IPS DF 6.9 (cell line): ENCODE data around the gene TRAF3.
"Not testable (repeated sequence)": the region's sequence is repeated elsewhere in the genome, so short reads cannot be mapped to it uniquely, and the experiment has no call there.

Experiments used
- DNase-seq: peaks from one replicate; pipeline ENCODE4 v3.0.0-alpha.2; 2013; ENCODE audit warnings: low read depth, low spot score
- H3K27ac ChIP-seq: one replicate; pipeline ENCODE4 v1.5.1; 2013; ENCODE audit warnings: low read length, control low read depth
- H3K27me3 ChIP-seq: 2 replicates; pipeline ENCODE4 v1.6.1; 2013; ENCODE audit warnings: mild to moderate bottlenecking, low read length; ENCODE audit not compliant: control insufficient read depth, insufficient read depth
- H3K36me3 ChIP-seq: 2 replicates; pipeline ENCODE4 v1.6.1; 2013; ENCODE audit warnings: low read length; ENCODE audit not compliant: control insufficient read depth, insufficient read depth
- H3K4me1 ChIP-seq: 2 replicates; pipeline ENCODE4 v1.6.1; 2013; ENCODE audit warnings: low read length; ENCODE audit not compliant: control insufficient read depth, insufficient read depth
- H3K4me3 ChIP-seq: 2 replicates; pipeline ENCODE4 v1.5.1; 2013; ENCODE audit warnings: mild to moderate bottlenecking, low read length
- H3K9me3 ChIP-seq: 2 replicates; pipeline ENCODE4 v1.6.1; 2013; ENCODE audit warnings: low read length, inconsistent platforms; ENCODE audit not compliant: control insufficient read depth, insufficient read depth
- WGBS: extraction: QIAGEN DNeasy Blood & Tissue Kit; methylation state at CpG from one replicate; pipeline ENCODE4 v1.1.7; 2013; ENCODE audit warnings: mixed read lengths, missing lambda C conversion rate; ENCODE audit not compliant: insufficient read length, insufficient coverage; 5-methylcytosine and 5-hydroxymethylcytosine counted together

Gene TRAF3

DNA sequence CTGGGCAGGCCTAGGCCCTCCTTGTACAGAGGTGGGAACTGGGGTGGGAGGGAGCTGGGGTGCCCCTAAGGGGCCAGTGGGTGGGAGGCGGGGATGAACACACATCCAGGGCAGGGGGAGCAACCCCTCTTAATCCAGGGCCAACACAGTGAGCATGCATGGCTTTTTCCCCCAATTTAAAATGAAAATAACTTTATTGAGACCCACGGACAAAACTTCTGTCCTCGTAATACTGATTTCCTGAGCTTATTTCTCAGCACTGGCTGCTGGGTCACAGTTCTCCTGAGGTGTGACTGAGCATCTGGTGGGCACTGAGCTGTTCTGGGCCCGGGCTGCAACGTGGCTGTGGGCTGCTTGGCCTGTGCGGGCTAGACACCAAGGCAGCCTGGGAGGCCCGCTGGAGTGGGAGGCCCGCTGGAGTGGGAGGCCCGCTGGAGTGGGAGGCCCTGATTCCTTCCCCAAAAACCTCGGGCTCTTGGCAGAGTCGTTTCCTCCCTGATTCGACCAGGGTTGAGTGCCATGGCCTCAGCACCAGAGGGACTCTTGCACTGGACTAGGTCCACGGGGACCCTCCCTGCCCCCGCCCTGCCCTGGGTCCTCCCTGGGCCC is 24.9 kb upstream of the TRAF3 start:
- no peak overlapping the region for H3K27ac ChIP-seq
- no CpG with 5 or more reads among the region's 14 CpGs for WGBS

GRCh38 chr14:102754370-102755262 is 22.6 kb upstream of the TRAF3 start:
- Histone ChIP-seq H3K9me3 (no peaks in the 10 kb centered on the region), H3K4me1 (peaks cover 1% of the 10 kb centered on the region), H3K4me3 (no peak overlapping the region), H3K36me3 (no peaks in the 10 kb centered on the region), H3K27ac (no peak overlapping the region), H3K27me3 (no peaks in the 10 kb centered on the region)
- DNase-seq, result no peak
- WGBS, result no CpG with 5 or more reads among the region's 17 CpGs

More for the DNA sequence above, 24.9 kb upstream of the TRAF3 start:
- DNase-seq, result no peak
- H3K4me3 ChIP-seq, result no peak overlapping the region
- no peaks in the 10 kb centered on the region for H3K36me3 ChIP-seq
- H3K27me3 ChIP-seq, result no peaks in the 10 kb centered on the region
- peaks cover 3% of the 10 kb centered on the region for H3K4me1 ChIP-seq
- H3K9me3 ChIP-seq, result no peaks in the 10 kb centered on the region

- Histone ChIP-seq H3K9me3 (no peaks in the 10 kb centered on the region), H3K27ac (no peak overlapping the region), H3K36me3 (no peaks in the 10 kb centered on the region), H3K27me3 (no peaks in the 10 kb centered on the region), H3K4me1 (peaks cover 2% of the 10 kb centered on the region; the same call in 1 of the 2 replicates), H3K4me3 (no peak overlapping the region)
- no peak for DNase-seq
- no CpG with 5 or more reads among the region's 11 CpGs for WGBS
These were observed 19.6 kb upstream of the TRAF3 start for GRCh38 chr14:102757646-102758045.

DNA sequence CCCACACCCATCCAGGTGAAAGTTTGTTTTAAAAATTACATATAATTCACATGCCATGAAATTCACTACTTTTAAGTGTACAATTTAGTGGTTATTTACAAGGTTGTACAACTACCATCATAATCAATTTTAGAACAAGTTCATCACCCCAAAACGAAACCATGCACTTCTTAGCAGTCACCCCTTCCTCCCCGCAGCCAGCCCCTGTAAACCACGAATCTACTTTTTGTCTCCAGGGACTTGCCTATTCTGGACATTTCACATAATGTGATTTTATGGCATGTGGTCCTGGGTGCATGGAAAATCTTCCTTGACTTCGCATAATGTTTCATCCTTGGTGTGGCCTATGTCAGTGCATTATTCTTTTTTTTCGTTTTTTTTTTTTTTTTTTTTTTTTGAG is 19.2 kb upstream of the TRAF3 start:
- Histone ChIP-seq H3K27ac (no peak overlapping the region), H3K9me3 (no peaks in the 10 kb centered on the region), H3K27me3 (no peaks in the 10 kb centered on the region), H3K4me1 (peaks cover 2% of the 10 kb centered on the region; the same call in 1 of the 2 replicates), H3K4me3 (no peak overlapping the region), H3K36me3 (no peaks in the 10 kb centered on the region)
- DNase-seq, result no peak
- WGBS, result no CpG with 5 or more reads among the region's 5 CpGs

DNA sequence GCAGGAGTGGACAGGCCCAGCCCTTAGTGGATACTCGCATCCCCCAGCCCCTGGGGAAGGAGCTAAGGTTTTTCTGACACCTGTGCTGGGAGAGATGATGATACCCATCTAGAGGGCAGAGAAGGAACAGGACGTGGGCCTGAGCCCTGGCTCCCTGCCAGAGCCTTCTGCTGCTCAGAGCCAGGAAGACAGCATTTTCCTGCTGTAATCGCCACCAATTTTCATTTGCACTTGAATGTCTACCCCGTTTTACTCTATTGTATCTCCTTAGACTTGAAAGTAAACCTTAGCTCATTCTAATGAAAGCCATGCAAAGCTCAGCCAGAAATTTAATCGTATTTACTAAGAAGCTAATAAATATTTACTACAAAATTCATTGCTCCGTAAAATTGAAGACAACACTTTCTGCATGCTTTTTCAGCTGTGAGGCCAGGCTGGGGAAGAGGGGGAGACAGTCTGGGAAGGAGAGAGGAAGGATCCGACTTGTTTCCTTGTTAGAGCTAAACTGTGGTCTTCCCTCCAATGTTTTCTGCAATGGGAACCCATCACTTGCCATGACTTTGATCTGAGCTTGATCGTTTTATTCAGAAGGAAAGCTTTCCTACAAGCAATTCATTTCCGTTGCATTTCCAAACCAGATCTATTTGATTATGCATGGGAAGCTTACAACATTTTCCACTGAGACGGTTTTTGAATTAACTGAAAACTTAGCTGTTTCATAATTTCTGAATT is 17.6 kb upstream of the TRAF3 start:
- no peak for DNase-seq

DNA sequence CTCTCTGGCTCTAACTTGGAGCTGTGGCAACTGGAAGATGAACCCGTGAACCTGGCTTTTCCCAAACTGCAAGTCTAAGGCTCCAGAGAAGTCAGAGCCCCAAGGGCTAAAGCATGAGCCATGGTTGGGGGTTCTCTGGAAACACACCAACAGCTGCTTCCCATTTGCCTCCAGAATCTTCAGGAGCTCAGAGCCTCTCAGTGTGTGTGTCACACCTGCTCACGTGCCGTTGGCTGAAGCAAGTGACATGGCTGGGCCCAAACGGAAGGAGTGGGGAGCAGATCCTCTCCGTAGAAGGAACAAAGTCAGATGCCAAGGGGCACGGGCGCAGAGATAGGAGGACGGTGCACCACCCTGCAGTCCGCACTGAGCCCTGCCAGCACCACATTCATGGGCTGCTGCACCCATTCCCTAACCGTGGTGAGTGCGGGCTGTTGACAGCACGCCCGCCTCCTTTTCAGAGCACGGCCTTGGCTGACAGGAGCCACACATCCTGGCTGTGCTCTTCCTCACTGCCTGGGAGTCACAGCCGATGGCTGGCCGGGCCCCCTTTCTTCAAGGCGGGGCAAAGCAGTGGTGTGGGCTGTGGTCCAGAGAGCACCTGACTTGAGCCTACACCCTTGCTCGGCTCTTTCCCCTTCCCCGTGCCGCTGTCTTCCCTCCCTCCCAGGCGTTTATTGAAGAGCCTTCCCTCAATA is 16.6 kb upstream of the TRAF3 start:
- Histone ChIP-seq H3K4me3 (no peak overlapping the region), H3K36me3 (no peaks in the 10 kb centered on the region), H3K27ac (no peak overlapping the region), H3K4me1 (peaks cover 2% of the 10 kb centered on the region), H3K27me3 (no peaks in the 10 kb centered on the region), H3K9me3 (no peaks in the 10 kb centered on the region)
- WGBS, result no CpG with 5 or more reads among the region's 21 CpGs
- no peak for DNase-seq

More for the DNA sequence above, 17.6 kb upstream of the TRAF3 start:
- H3K4me1 ChIP-seq, result peaks cover 2% of the 10 kb centered on the region
- no peaks in the 10 kb centered on the region for H3K36me3 ChIP-seq
- H3K27me3 ChIP-seq, result no peaks in the 10 kb centered on the region
- no peak overlapping the region for H3K27ac ChIP-seq
- H3K9me3 ChIP-seq, result no peaks in the 10 kb centered on the region
- WGBS, result no CpG with 5 or more reads among the region's 10 CpGs
- no peak overlapping the region for H3K4me3 ChIP-seq

DNA sequence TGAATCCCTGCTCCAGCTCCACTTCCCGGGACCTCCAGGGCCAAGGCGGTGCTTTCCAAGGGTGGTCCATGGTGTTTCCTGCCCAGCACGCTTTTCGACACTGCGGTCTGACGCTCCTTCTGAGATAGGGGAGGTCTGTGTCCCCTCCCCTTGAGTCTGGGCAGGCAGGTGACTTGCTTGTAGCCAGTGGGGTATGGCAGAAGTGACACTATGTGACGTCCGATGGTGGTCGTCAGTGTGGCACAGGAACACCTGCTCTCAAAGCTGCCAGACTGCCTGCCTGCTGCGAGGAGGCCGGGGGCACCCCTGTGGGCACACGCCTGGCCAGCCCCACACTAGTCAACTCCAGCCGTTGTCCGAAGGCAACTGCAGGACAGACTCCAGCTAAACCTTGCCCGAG is 16.0 kb upstream of the TRAF3 start:
- no peak overlapping the region for H3K4me3 ChIP-seq
- peaks cover 2% of the 10 kb centered on the region for H3K4me1 ChIP-seq
- H3K27me3 ChIP-seq, result no peaks in the 10 kb centered on the region
- H3K9me3 ChIP-seq, result no peaks in the 10 kb centered on the region
- no CpG with 5 or more reads among the region's 15 CpGs for WGBS
- DNase-seq, result no peak
- H3K27ac ChIP-seq, result no peak overlapping the region
- no peaks in the 10 kb centered on the region for H3K36me3 ChIP-seq

DNA sequence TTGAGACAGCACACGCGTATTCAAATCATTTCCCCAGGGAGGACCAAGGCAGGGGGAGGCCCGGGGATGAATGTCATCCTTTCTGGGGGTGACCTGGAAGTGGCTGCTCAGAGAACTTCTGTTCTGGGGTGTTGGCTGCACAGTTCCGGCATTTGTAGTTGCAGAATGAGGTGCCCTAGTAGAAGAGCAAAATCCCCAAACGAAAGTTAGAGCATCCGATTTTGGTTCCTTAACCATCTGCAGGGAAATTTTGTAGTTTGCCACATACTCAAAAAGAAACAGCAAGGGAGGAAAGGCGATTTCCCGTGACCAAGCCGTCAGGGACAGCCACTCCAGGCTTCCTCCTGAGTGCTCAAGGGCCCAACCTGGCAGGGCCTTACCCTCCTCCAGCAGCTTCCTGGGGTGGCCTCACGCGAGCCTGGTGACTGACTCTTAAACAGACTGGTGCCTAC is 13.0 kb upstream of the TRAF3 start:
- no peak overlapping the region for H3K27ac ChIP-seq
- no CpG with 5 or more reads among the region's 11 CpGs for WGBS
- no peak for DNase-seq
- H3K27me3 ChIP-seq, result no peaks in the 10 kb centered on the region
- peaks cover 2% of the 10 kb centered on the region for H3K4me1 ChIP-seq
- H3K9me3 ChIP-seq, result no peaks in the 10 kb centered on the region
- no peak overlapping the region for H3K4me3 ChIP-seq
- no peaks in the 10 kb centered on the region for H3K36me3 ChIP-seq

DNA sequence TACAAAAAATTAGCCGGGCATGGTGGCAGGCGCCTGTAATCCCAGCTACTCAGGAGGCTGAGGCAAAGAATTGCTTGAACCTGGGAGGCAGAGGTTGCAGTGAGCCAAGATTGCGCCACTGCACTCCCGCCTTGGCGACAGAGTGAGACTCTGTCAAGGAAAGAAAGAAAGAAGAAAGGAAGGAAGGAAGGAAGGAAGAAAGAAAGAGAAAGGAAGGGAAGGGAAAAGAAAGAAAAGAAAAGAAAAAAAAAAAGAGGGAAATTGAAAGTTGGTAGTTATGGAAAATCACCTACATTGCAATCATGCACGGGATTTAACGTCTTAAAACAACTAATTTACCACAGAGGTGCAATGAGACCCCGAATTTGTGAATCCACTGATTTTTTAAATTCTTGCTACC is 11.5 kb upstream of the TRAF3 start:
- not testable (repeated sequence) for H3K27ac ChIP-seq, H3K4me3 ChIP-seq, H3K36me3 ChIP-seq, H3K4me1 ChIP-seq, H3K27me3 ChIP-seq, H3K9me3 ChIP-seq, DNase-seq
- WGBS, result no CpG with 5 or more reads among the region's 8 CpGs
